A549 (cell line): ENCODE results near the gene MCM5. TPM values are rescaled to one million over a fixed set of nuclear protein-coding genes. Genes with fewer than 3 reads are reported as not detected.

Source experiments
- ATAC-seq, 2 experiments: fragments of 200-7000 bp in 1 of 2; fragments of >200 bp in 1 of 2; cut with Nextera tagmentation in 1 of 2; cut with Tn5 transposase in 1 of 2; 3 replicates each; pipeline versions ENCODE4 v1.8.0 to v1.9.1; 2018 to 2020; ENCODE audit warnings: mild to moderate bottlenecking in 1 of 2, moderate library complexity in 1 of 2
- CTCF ChIA-PET: fragments of 300-600 bp; sonication (Branson Sonifier 250); formaldehyde crosslinking; extraction: SDS; loops from one replicate; lab custom pipeline; 2021; ENCODE audit warnings: antibody characterized with exemption, inconsistent platforms; lab: Yijun Ruan, JAX
- POLR2A ChIA-PET: fragments of 350-600 bp; formaldehyde crosslinking; extraction: SDS; loops from one replicate; lab custom pipeline; 2021; ENCODE audit warnings: antibody characterized with exemption, inconsistent platforms; lab: Yijun Ruan, JAX
- DNase-seq, 2 experiments: peaks; one replicate each; pipeline versions ENCODE4 v3.0.0 to v3.0.0-alpha.2; 2011 to 2016; ENCODE audit warnings: low read depth in 1 of 2, low spot score in 1 of 2
- FAIRE-seq: peaks from 2 replicates; lab custom pipeline; 2011; peaks lifted over from hg19 to GRCh38; lab: Jason Lieb, UNC
- H3K27ac ChIP-seq, 2 experiments: fragments of >200 bp; sonication (Bioruptor Twin); formaldehyde crosslinking; 3 replicates each; pipeline ENCODE4 v1.5.1; 2016 to 2017
- H3K4me1 ChIP-seq: fragments of >200 bp; sonication (Bioruptor Twin); formaldehyde crosslinking; 3 replicates; pipeline ENCODE4 v1.6.1; 2016
- H3K4me2 ChIP-seq: fragments of >200 bp; sonication (Bioruptor Twin); formaldehyde crosslinking; 3 replicates; pipeline ENCODE4 v1.6.1; 2016
- H3K4me3 ChIP-seq: fragments of >200 bp; sonication (Bioruptor Twin); formaldehyde crosslinking; 3 replicates; pipeline ENCODE4 v1.5.1; 2016
- H3K9me3 ChIP-seq: fragments of >200 bp; sonication (Bioruptor Twin); formaldehyde crosslinking; 3 replicates; pipeline ENCODE4 v1.6.1; 2016
- CHD2 ChIP-seq: fragments of 150-350 bp; IDR thresholded peaks from 2 replicates; pipeline ENCODE4 v1.6.1; 2014; ENCODE audit warnings: low read length; ENCODE audit not compliant: partially characterized antibody
- EP300 ChIP-seq, 2 experiments: fragments of >200 bp; sonication (Bioruptor Twin); formaldehyde crosslinking; IDR thresholded peaks; 2 replicates in 1 of 2; 3 replicates in 1 of 2; pipeline ENCODE4 v1.6.1; 2016 to 2017
- FOSL2 ChIP-seq, 2 experiments: fragments of 450-650 bp in 1 of 2; fragments of >200 bp in 1 of 2; sonication (Bioruptor Twin) in 1 of 2; formaldehyde crosslinking; IDR thresholded peaks; 2 replicates each; pipeline versions ENCODE4 v1.5.0 to v1.6.1; 2016 to 2020; ENCODE audit warnings: mild to moderate bottlenecking in 1 of 2, moderate library complexity in 1 of 2
- HEYL ChIP-seq: fragments of 250-450 bp; sonication (Bioruptor Pico); IDR thresholded peaks from 2 replicates; pipeline ENCODE4 v1.8.0; 2021; ENCODE audit warnings: mild to moderate bottlenecking, moderate library complexity
- JUN ChIP-seq, 2 experiments: fragments of >200 bp; sonication (Bioruptor Twin); formaldehyde crosslinking; IDR thresholded peaks; 2 replicates in 1 of 2; 3 replicates in 1 of 2; pipeline ENCODE4 v1.6.1; 2016 to 2017
- KDM1A ChIP-seq: fragments of 200-600 bp; sonication (generic); IDR thresholded peaks from 2 replicates; pipeline ENCODE4 v1.6.1; 2016; ENCODE audit warnings: low read depth, mild to moderate bottlenecking
- NPAS2 ChIP-seq: fragments of 250-450 bp; sonication (Bioruptor Pico); IDR thresholded peaks from 2 replicates; pipeline ENCODE4 v1.8.0; 2022; ENCODE audit warnings: mild to moderate bottlenecking, moderate library complexity, borderline replicate concordance
- POLR2AphosphoS2 ChIP-seq: conservative IDR thresholded peaks from 2 replicates; pipeline ENCODE4 v1.6.1; 2012; ENCODE audit warnings: low read length, improper control_type of control experiment, inconsistent platforms
- ZC3H11A ChIP-seq: fragments of 450-650 bp; IDR thresholded peaks from 2 replicates; pipeline ENCODE4 v1.6.1; 2014; ENCODE audit warnings: antibody characterized with exemption, mild to moderate bottlenecking
- ZSCAN20 ChIP-seq: fragments of 250-450 bp; sonication (Bioruptor Pico); IDR thresholded peaks from 2 replicates; pipeline ENCODE4 v1.8.0; 2022; ENCODE audit warnings: mild to moderate bottlenecking, moderate library complexity
- WGBS: methylation state at CpG from one replicate; pipeline ENCODE4 v1.1.6; 2017; ENCODE audit errors: missing lambda C conversion rate; 5-methylcytosine and 5-hydroxymethylcytosine counted together
- polyA plus RNA-seq, 4 experiments: library from polyadenylated mRNA; depleted of rRNA in 3 of 4; stranded (reverse); fragments of >200 nt; fragmentation: RNase III in 1 of 4; extraction: RNeasy Plus Mini Kit Qiagen cat#74134 plus additional on column Dnase treatment in 1 of 4; gene quantifications; 2 replicates in 3 of 4; 3 replicates in 1 of 4; pipeline ENCODE4 v1.2.3, GENCODE V29; 2011 to 2017
- TF ChIP-seq, protein P1 (sequence below): fragments of 250-450 bp; sonication (Bioruptor Pico); IDR thresholded peaks from 2 replicates; pipeline ENCODE4 v1.5.0; 2021; ENCODE audit warnings: mild to moderate bottlenecking, moderate library complexity, borderline replicate concordance
- TF ChIP-seq, protein P2 (sequence below): fragments of 200-600 bp; sonication (generic); IDR thresholded peaks from 2 replicates; pipeline ENCODE4 v1.6.1; 2016; ENCODE audit warnings: antibody characterized with exemption, mild to moderate bottlenecking, moderate library complexity
- TF ChIP-seq, protein P3 (sequence below): fragments of 450-650 bp; IDR thresholded peaks from 2 replicates; pipeline ENCODE4 v1.6.1; 2014; ENCODE audit warnings: antibody characterized with exemption

MCM5 gene
- polyA plus RNA-seq, 2 of the 4 experiments (the other 2 are of a cell fraction) = 50.2 to 94.4 TPM

DNA sequence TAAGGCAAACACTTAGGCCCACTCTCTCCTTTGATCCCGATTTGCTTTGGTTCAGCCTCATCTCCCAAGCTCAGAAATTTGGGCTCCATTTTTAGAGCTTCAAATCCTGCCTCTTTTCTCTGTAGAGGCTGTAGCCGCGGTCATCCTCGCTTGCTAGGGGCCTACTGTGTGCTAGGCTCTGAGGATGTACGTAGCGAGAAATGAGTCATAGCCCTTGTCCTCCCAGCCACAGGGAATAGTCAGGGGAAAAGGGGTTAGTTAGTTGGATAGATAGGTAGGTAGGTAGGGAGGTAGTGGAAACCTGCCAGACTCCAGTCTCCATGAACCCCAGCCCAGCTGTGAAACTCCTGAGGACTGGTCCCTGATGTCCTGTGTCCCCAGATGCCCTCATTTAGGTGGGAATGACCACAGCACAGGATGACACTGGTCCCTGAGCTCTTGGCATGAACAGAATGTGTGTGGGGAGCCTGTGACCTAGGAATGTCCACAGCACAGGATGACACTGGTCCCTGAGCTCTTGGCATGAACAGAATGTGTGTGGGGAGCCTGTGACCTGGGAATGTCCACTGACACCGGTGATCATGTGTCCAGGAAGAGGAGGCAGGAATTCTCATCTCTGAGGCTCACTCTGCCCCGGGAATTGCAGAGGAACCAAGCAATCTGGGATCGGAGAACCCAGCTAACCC lies 40.4 kb upstream of the MCM5 start:
- Histone ChIP-seq H3K27ac (peak overlapping the region; percentile 1 to 69; a peak in 3 of 6 replicates), H3K4me3 (no peak overlapping the region), H3K9me3 (no peaks in the 10 kb centered on the region), H3K4me2 (no peak overlapping the region), H3K4me1 (peaks cover 52% of the 10 kb centered on the region)
- ChIA-PET CTCF (interaction anchor here (0.6 to 2.9 kb wide), 6 partner anchors 9 to 707 kb away, joined by 3 to 11 read pairs (median 3); partner anchors contain the start of gene HMOX1), POLR2A (no interaction called here)
- ATAC-seq (no peak), DNase-seq (no peak), FAIRE-seq (no peak)
- 81% methylated on average over 9 of the region's 9 CpGs for WGBS
- TF ChIP-seq FOSL2 (IDR thresholded peaks at IDR 0.05) (no peak), FOSL2 (CRISPR knock-in tag; IDR thresholded peaks at IDR 0.05) (0 out of 2 replicates have a peak, but pooled peaks have one; percentile 13), JUN (IDR thresholded peaks at IDR 0.05) (no peak), CHD2 (no peak), ZSCAN20 (CRISPR knock-in tag) (no peak)
- TF ChIP-seq, protein P1, sequence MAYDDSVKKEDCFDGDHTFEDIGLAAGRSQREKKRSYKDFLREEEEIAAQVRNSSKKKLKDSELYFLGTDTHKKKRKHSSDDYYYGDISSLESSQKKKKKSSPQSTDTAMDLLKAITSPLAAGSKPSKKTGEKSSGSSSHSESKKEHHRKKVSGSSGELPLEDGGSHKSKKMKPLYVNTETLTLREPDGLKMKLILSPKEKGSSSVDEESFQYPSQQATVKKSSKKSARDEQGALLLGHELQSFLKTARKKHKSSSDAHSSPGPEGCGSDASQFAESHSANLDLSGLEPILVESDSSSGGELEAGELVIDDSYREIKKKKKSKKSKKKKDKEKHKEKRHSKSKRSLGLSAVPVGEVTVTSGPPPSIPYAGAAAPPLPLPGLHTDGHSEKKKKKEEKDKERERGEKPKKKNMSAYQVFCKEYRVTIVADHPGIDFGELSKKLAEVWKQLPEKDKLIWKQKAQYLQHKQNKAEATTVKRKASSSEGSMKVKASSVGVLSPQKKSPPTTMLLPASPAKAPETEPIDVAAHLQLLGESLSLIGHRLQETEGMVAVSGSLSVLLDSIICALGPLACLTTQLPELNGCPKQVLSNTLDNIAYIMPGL (CRISPR knock-in tag) = no peak
- TF ChIP-seq, protein P2, sequence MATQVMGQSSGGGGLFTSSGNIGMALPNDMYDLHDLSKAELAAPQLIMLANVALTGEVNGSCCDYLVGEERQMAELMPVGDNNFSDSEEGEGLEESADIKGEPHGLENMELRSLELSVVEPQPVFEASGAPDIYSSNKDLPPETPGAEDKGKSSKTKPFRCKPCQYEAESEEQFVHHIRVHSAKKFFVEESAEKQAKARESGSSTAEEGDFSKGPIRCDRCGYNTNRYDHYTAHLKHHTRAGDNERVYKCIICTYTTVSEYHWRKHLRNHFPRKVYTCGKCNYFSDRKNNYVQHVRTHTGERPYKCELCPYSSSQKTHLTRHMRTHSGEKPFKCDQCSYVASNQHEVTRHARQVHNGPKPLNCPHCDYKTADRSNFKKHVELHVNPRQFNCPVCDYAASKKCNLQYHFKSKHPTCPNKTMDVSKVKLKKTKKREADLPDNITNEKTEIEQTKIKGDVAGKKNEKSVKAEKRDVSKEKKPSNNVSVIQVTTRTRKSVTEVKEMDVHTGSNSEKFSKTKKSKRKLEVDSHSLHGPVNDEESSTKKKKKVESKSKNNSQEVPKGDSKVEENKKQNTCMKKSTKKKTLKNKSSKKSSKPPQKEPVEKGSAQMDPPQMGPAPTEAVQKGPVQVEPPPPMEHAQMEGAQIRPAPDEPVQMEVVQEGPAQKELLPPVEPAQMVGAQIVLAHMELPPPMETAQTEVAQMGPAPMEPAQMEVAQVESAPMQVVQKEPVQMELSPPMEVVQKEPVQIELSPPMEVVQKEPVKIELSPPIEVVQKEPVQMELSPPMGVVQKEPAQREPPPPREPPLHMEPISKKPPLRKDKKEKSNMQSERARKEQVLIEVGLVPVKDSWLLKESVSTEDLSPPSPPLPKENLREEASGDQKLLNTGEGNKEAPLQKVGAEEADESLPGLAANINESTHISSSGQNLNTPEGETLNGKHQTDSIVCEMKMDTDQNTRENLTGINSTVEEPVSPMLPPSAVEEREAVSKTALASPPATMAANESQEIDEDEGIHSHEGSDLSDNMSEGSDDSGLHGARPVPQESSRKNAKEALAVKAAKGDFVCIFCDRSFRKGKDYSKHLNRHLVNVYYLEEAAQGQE = no peak

DNA sequence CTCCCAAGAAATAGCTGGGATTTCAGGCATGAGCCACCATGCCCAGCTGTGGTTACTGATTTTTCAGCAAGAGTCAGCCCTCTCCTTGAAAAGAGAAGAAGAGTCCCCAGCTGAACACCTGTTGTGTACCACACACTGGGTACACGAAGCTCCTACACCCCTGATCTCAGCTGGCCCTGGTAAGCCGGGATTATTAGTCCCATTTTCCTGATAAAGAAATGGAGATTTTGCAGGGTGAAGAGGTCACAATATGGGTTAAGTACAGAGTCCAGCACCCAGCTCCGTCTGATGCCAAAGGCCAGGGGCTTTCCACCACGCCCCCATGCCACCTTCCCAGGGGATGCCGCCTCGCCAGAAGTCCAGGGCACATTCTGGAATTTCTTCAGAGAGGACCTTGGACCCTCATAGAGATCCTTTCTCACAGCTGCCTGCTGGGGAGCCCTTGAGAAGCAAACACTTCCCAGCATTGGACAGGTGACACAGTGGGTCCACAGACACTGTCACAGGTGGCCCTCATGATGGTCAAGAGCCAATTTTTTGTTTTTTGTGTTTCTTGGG lies 38.9 kb upstream of the MCM5 start:
- Histone ChIP-seq H3K4me1 (peaks cover 55% of the 10 kb centered on the region), H3K9me3 (no peaks in the 10 kb centered on the region), H3K27ac (peak overlapping the region; percentile 22 to 42; a peak in 3 of 6 replicates), H3K4me3 (no peak overlapping the region), H3K4me2 (0 out of 3 replicates have a peak overlapping the region, but pooled peaks have one; percentile 10)
- FAIRE-seq (no peak), ATAC-seq (no peak), DNase-seq (no peak)
- 58% methylated on average over 2 of the region's 6 CpGs for WGBS
- TF ChIP-seq EP300 (IDR thresholded peaks at IDR 0.05) (no peak), NPAS2 (CRISPR knock-in tag) (no peak), CHD2 (no peak), HEYL (no peak), KDM1A (no peak), ZC3H11A (no peak), POLR2AphosphoS2 (no peak)
- TF ChIP-seq, protein P3, sequence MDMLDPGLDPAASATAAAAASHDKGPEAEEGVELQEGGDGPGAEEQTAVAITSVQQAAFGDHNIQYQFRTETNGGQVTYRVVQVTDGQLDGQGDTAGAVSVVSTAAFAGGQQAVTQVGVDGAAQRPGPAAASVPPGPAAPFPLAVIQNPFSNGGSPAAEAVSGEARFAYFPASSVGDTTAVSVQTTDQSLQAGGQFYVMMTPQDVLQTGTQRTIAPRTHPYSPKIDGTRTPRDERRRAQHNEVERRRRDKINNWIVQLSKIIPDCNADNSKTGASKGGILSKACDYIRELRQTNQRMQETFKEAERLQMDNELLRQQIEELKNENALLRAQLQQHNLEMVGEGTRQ = no peak
- ChIA-PET POLR2A (no interaction called here), CTCF (interaction anchor here (0.7 to 2.9 kb wide), 5 partner anchors 9 to 222 kb away, joined by 3 to 11 read pairs (median 4); no protein-coding TSS in a partner anchor)
